Mononuclear cell (primary cell): ENCODE measurements around the gene UCN. TPM values are rescaled to one million over a fixed set of nuclear protein-coding genes. Genes with fewer than 3 reads are reported as not detected.
"Not testable (repeated sequence)": the region's sequence is repeated elsewhere in the genome, so short reads cannot be mapped to it uniquely, and the experiment has no call there.

Experiments
- H3K27me3 ChIP-seq: 2 replicates; pipeline ENCODE4 v1.6.0; 2011; ENCODE audit warnings: low read length, control low read depth; ENCODE audit not compliant: insufficient read depth
- H3K4me1 ChIP-seq: 2 replicates; pipeline ENCODE4 v1.5.1; 2011; ENCODE audit warnings: mild to moderate bottlenecking, low read length, control low read depth; ENCODE audit not compliant: insufficient read depth
- H3K4me3 ChIP-seq: 2 replicates; pipeline ENCODE4 v1.5.1; 2011; ENCODE audit warnings: mild to moderate bottlenecking, low read length, moderate library complexity
- H3K9me3 ChIP-seq: 2 replicates; pipeline ENCODE4 v1.5.1; 2011; ENCODE audit warnings: low read depth, mild to moderate bottlenecking, control low read depth, low read length
- total RNA-seq: library from RNA; depleted of rRNA; stranded (reverse); fragments of >200 nt; gene quantifications from one replicate; pipeline ENCODE4 v1.2.3, GENCODE V29; 2012

The UCN gene, protein sequence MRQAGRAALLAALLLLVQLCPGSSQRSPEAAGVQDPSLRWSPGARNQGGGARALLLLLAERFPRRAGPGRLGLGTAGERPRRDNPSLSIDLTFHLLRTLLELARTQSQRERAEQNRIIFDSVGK
- total RNA-seq = not detected

DNA sequence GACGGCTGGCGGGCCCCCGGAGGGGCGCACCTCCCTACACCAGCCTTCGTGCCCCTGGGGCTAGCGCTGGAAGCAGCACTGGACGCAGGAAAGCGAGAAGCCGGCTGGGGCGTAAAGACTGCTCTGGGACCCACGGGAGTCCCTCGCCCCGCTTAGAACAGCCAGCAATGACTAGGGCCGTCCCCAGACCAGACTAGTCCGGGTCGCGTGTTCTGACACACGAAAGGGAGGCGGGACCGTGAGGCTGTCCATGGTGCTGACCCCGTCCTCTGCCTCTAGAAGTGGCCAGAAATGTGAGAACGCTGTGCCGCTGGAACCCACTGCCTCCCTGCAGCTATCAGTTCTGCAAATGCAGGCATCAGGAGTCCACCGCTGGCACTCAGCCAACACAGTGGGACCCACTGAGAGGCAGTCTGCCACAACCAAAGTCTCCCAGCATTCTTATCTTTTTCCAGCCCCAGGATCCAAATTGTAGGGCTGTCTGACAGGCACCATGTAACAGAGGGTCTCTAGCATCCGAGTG is at the start of gene UCN:
Gene UCN, minus strand, starts transcription at position 87 of the 523 bp plus-strand sequence. CDS start 550 bp downstream, outside the sequence.
- Histone ChIP-seq H3K4me1 (peaks cover 11% of the 10 kb centered on the region), H3K9me3 (no peaks in the 10 kb centered on the region), H3K4me3 (no peak within 1 kb of the TSS), H3K27me3 (peaks cover 29% of the 10 kb centered on the region)

DNA sequence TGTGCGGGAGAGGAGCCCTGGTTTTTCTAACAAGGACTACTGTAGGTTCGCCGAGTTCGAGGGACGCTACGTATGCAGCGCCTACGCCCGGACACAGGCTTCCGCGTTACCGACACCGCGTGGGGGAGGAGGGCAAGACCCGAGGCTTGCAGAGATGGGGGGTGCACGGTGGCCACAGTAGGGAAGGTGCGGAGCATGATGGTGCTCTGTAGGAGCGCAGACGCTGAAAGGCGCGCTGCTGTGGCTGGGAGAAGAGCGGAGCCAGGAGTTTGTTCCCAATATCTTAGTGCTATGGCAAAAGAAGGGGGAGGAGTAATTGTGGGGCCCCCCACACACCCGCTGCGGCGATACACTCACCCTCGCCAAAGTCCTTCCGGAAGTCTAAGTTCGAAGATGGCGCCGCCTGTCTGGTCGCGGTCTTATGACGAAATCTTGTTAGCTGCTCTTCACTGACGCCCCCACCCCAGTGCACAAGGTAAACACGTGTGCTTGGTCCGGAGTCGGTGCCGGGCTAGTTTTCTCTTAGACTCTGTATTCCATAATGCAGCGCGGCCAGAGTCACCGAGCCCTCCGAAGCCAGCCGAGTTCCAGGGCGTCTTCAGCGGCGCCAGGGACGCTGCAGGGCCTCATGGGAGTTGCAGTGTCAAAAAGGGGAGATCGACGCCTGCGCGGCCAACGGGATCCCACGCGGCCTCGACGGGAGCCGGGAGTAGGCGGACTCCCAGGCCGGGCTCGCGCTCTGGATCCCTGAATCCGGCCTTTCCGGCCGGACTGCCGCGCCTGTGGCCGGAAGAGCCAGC is 48.3 kb upstream of the UCN start, which contains the start of gene GTF3C2:
Gene GTF3C2, minus strand, starts transcription at position 383 of the 800 bp plus-strand sequence. CDS start 13,210 bp downstream, outside the sequence.
- no peaks in the 10 kb centered on the region for H3K9me3 ChIP-seq
- no peaks in the 10 kb centered on the region for H3K27me3 ChIP-seq
- peak within 1 kb of the TSS; percentile 67 for H3K4me3 ChIP-seq
- peaks cover 45% of the 10 kb centered on the region for H3K4me1 ChIP-seq

- Histone ChIP-seq H3K9me3 (no peaks in the 10 kb centered on the region), H3K27me3 (no peaks in the 10 kb centered on the region), H3K4me3 (peak overlapping the region; percentile 67), H3K4me1 (peaks cover 48% of the 10 kb centered on the region)
Measured at GRCh38 chr2:27356056-27356381, 47.8 kb upstream of the UCN start.

DNA sequence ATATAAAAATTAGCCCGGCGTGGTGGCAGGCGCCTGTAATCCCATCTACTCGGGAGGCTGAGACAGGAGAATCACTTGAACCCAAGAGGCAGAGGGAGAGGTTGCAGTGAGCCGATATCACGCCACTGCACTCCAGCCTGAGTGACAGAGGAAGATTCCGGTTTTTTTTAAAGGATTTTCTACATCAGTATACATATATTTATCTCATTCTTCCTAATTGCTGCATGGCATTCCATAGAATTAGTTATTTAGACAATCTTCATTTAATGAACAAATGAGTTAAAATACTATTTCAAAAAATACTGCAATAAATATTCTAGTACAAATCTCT is 46.3 kb upstream of the UCN start:
- Histone ChIP-seq H3K27me3 (no peaks in the 10 kb centered on the region), H3K9me3 (no peaks in the 10 kb centered on the region), H3K4me3 (no peak overlapping the region), H3K4me1 (peaks cover 48% of the 10 kb centered on the region)

GRCh38 chr2:27353762-27354596 is 45.7 kb upstream of the UCN start:
- H3K9me3 ChIP-seq = no peaks in the 10 kb centered on the region
- H3K4me1 ChIP-seq = peaks cover 48% of the 10 kb centered on the region

GRCh38 chr2:27353386-27353761 is 45.1 kb upstream of the UCN start:
- H3K4me1 ChIP-seq = peaks cover 48% of the 10 kb centered on the region
- H3K9me3 ChIP-seq, H3K27me3 ChIP-seq, H3K4me3 ChIP-seq: not testable (repeated sequence)

More at GRCh38 chr2:27353762-27354596, 45.7 kb upstream of the UCN start:
- no peaks in the 10 kb centered on the region for H3K27me3 ChIP-seq
- H3K4me3 ChIP-seq = no peak overlapping the region

DNA sequence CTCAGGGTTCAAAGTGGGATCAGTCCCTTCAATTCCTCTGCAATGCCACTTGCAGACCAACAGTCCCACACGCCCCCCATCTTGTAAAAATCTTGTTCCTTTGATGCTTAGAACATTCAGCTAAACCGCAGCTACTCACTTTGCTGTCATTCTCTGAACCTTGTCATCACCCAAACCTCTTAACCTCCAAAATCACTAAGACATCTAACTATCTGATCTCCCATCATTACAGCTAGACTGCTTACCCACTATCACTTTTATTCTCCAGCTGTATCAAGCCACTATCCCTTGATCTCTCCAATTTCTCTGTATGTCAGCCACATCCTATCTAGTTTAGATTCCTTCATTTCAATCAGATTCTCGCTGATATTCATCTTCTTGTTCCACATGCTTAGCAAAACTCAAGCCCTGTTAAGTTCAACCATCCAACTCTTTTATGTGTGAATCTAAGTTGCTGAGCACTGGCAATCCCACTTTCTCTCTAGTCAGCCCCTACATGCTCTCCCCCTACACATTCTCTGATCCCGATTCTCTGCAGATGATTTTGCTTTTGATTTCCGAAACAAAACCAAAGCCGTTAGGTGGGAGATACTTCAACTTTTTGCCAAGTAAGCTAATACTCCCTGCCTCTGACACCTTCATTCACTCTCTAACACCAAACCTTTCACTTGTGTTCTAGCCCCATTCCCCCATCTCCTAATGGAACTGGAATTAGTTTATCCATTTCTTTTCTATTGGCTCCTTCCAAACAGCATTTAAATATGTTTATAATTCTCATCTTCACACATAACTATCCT is 43.8 kb upstream of the UCN start:
- H3K4me1 ChIP-seq = peaks cover 35% of the 10 kb centered on the region
- H3K27me3 ChIP-seq = no peaks in the 10 kb centered on the region
- no peak overlapping the region for H3K4me3 ChIP-seq
- H3K9me3 ChIP-seq = no peaks in the 10 kb centered on the region

GRCh38 chr2:27350106-27350693 is 42.0 kb upstream of the UCN start:
- no peaks in the 10 kb centered on the region for H3K9me3 ChIP-seq
- no peak overlapping the region for H3K4me3 ChIP-seq
- H3K27me3 ChIP-seq = no peaks in the 10 kb centered on the region
- peaks cover 30% of the 10 kb centered on the region for H3K4me1 ChIP-seq

- Histone ChIP-seq H3K9me3 (no peaks in the 10 kb centered on the region), H3K4me3 (no peak overlapping the region), H3K4me1 (peaks cover 10% of the 10 kb centered on the region), H3K27me3 (no peaks in the 10 kb centered on the region)
Measured at GRCh38 chr2:27347641-27348040, 39.4 kb upstream of the UCN start.

DNA sequence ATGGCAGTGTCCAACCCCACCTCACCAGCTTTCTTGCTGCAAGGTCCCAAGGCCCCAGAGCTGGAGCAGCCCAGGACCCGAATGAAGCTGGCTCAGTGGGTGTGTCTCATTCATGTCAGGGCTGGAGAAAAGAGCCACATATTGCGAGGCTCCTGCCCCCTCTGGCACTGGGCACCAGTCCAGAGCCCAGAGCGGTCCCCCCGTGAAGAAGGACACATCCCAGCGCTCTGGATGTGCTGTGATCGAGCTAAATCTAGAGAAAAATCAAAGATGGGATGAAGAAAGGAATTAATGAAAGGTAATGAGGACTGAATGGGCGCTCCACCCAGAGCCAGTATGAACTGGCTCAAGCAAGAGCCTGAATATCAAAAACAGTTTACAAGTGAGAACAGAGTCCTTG is 27.9 kb upstream of the UCN start:
- Histone ChIP-seq H3K9me3 (no peaks in the 10 kb centered on the region), H3K4me1 (no peaks in the 10 kb centered on the region), H3K4me3 (no peak overlapping the region), H3K27me3 (no peaks in the 10 kb centered on the region)

- Histone ChIP-seq H3K9me3 (no peaks in the 10 kb centered on the region), H3K4me1 (no peaks in the 10 kb centered on the region), H3K4me3 (no peak overlapping the region), H3K27me3 (no peaks in the 10 kb centered on the region)
Measured at GRCh38 chr2:27335311-27335710, 27.1 kb upstream of the UCN start.

GRCh38 chr2:27324720-27325119 is 16.5 kb upstream of the UCN start:
- Histone ChIP-seq H3K27me3 (no peaks in the 10 kb centered on the region), H3K4me3 (no peak overlapping the region), H3K9me3 (no peaks in the 10 kb centered on the region), H3K4me1 (peaks cover 15% of the 10 kb centered on the region)

DNA sequence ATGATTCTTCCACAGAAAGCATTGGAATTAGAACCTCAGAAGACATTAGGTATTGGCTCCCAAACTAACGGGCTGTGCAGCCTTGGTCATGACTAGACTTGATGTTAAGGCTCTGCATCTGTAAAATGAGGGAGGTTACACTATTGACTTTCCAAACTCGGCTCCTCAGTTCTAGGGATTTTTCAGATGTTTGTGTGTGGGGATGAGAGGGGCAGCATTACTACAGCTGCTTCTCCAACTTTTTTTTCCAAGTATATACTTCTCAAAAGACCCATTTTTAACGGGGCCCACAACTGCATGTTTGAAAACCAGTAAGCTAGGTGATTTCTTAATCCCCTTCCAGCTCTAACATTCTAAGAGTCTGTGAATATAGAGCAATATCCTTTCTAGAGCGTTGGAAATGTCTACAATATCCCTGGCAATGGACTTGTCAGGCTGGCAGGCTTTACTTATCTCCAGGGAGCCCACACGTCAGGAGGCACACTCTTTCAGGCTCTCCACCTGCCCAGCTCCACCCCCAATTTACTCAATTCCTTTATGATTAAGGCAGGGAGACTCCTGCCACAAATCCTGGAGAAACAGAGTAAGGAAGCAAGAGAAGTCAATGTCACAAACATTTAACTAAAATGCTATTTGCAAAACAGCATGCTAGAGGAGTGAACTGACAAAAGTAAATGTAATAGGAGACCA is 15.5 kb upstream of the UCN start:
- no peaks in the 10 kb centered on the region for H3K27me3 ChIP-seq
- peak overlapping the region; percentile 64 for H3K4me3 ChIP-seq
- no peaks in the 10 kb centered on the region for H3K9me3 ChIP-seq
- peaks cover 15% of the 10 kb centered on the region for H3K4me1 ChIP-seq
